Kidney (tissue), 14 donors: ENCODE data around the gene GLRX. TPM values are rescaled to one million over a fixed set of nuclear protein-coding genes. Genes with fewer than 3 reads are reported as not detected.
"Not testable (repeated sequence)": the region's sequence is repeated elsewhere in the genome, so short reads cannot be mapped to it uniquely, and the experiment has no call there.

Source experiments
- DNase-seq, 5 donors: peaks; one replicate each; pipeline ENCODE4 v3.0.0-alpha.2; 2013 to 2020
- FAIRE-seq: peaks from 2 replicates; lab custom pipeline; 2012; peaks lifted over from hg19 to GRCh38; lab: Jason Lieb, UNC
- H3K27ac ChIP-seq, 2 donors: one replicate each; pipeline ENCODE4 v1.7.0; 2013; ENCODE audit warnings: low read depth in 2 of 2, low read length in 2 of 2, inconsistent platforms in 1 of 2
- H3K27me3 ChIP-seq: one replicate; pipeline ENCODE4 v1.7.1; 2013; ENCODE audit warnings: low read length, inconsistent platforms; ENCODE audit not compliant: control insufficient read depth, insufficient read depth
- H3K36me3 ChIP-seq, 3 donors: one replicate each; pipeline versions ENCODE4 v1.7.0 to v1.7.1; 2013; ENCODE audit warnings: low read length in 3 of 3, control low read depth in 1 of 3, inconsistent platforms in 1 of 3; ENCODE audit not compliant: insufficient read depth in 3 of 3, control insufficient read depth in 2 of 3
- H3K4me1 ChIP-seq, 3 donors: one replicate each; pipeline versions ENCODE4 v1.7.0 to v1.7.1; 2013; ENCODE audit warnings: low read length in 3 of 3, inconsistent platforms in 1 of 3, low read depth in 1 of 3; ENCODE audit not compliant: control insufficient read depth in 2 of 3, insufficient read depth in 2 of 3
- H3K4me3 ChIP-seq, 3 donors: one replicate each; pipeline versions ENCODE4 v1.7.0 to v1.8.1; 2013; ENCODE audit warnings: low read length in 3 of 3, control low read depth in 1 of 3, inconsistent platforms in 1 of 3
- H3K9ac ChIP-seq, 3 donors: one replicate each; pipeline versions ENCODE4 v1.7.0 to v1.7.1; 2013; ENCODE audit warnings: low read length in 3 of 3, control low read depth in 1 of 3, inconsistent platforms in 1 of 3
- H3K9me3 ChIP-seq, 3 donors: one replicate each; pipeline versions ENCODE4 v1.7.0 to v1.7.1; 2013; ENCODE audit warnings: low read length in 3 of 3, control low read depth in 1 of 3, inconsistent platforms in 1 of 3; ENCODE audit not compliant: control insufficient read depth in 2 of 3, insufficient read depth in 1 of 3
- CTCF ChIP-seq: IDR thresholded peaks from 3 replicates; pipeline ENCODE4 v1.5.1; 2012; ENCODE audit warnings: mild to moderate bottlenecking, moderate library complexity, borderline replicate concordance; ENCODE audit not compliant: insufficient read depth; ENCODE audit errors: extremely low read depth
- intact Hi-C: fragments of 100-400 bp; cut with DNase I; formaldehyde crosslinking; loops from one replicate; pipeline ENCODE4 v1.11.1; 2022
- polyA plus RNA-seq: library from polyadenylated mRNA; stranded (reverse); fragments of 350-450 nt; fragmentation: Illumina TruSeq; extraction: RNeasy Lipid Tissue Mini Kit (QIAGEN cat#74804); gene quantifications from one replicate; pipeline ENCODE4 v1.2.3, GENCODE V29; 2014; ENCODE audit warnings: low read depth, low replicate concordance; ENCODE audit not compliant: insufficient read depth
- total RNA-seq: library from RNA; stranded (reverse); fragmentation: NEBNext Ultra II Directional; extraction: Animal tissue kit (Norgen Biotek cat#: 25700); gene quantifications from one replicate; pipeline ENCODE4 v1.2.1, GENCODE V29; 2021
- donor health status: control.
- donor health status: control.
- donor health status: control.
- donor health status: control.
- donor health status: control.
- donor health status: DM: yes; HTN: yes; CAD: no.
- donor health status: Normal renal cell carcinoma (clear cell type).

GLRX gene
- total and polyA plus RNA-seq, 2 donors from 2014 or later: 57.4 to 324 TPM

- Histone ChIP-seq H3K36me3 (no peaks in the 10 kb centered on the region), H3K9me3 (no peaks in the 10 kb centered on the region), H3K4me1 (peaks cover 0 to 13% (median 7%) of the 10 kb centered on the region in 3 donors), H3K27ac (no peak overlapping the region), H3K4me3 (peak overlapping the region in 2 of 3 donors; percentile 2 to 28), H3K9ac (no peak overlapping the region), H3K27me3 (no peaks in the 10 kb centered on the region)
- FAIRE-seq (no peak), DNase-seq (no peak)
- TF ChIP-seq CTCF: no peak
- intact Hi-C loops: loop anchor here (10.0 kb wide), 1 partner anchor 482 kb away; no protein-coding TSS in a partner anchor
Observed at GRCh38 chr5:95852567-95852966, 30.0 kb upstream of the GLRX start.

- not testable (repeated sequence) for H3K36me3 ChIP-seq, H3K9me3 ChIP-seq, DNase-seq, H3K4me1 ChIP-seq, H3K9ac ChIP-seq, H3K27me3 ChIP-seq, FAIRE-seq, H3K4me3 ChIP-seq, H3K27ac ChIP-seq
- intact Hi-C loops: loop anchor here (10.0 kb wide), 1 partner anchor 484 kb away; no protein-coding TSS in a partner anchor
Observed at GRCh38 chr5:95851141-95851540, 28.6 kb upstream of the GLRX start.

GRCh38 chr5:95850391-95850894 lies 27.9 kb upstream of the GLRX start:
- H3K9ac ChIP-seq: peak overlapping the region in 1 of 3 donors; percentile 30
- H3K36me3 ChIP-seq: no peaks in the 10 kb centered on the region
- H3K4me3 ChIP-seq: peak overlapping the region in 1 of 3 donors; percentile 6
- H3K27ac ChIP-seq: peak overlapping the region in 1 of 2 donors; percentile 79
- H3K27me3 ChIP-seq: no peaks in the 10 kb centered on the region
- no peak for TF ChIP-seq CTCF
- FAIRE-seq (no peak), DNase-seq (peak in 3 of 5 donors; percentile 31 to 66 (median 60))
- intact Hi-C loops: loop anchor here (10.0 kb wide), 1 partner anchor 484 kb away; no protein-coding TSS in a partner anchor
- no peaks in the 10 kb centered on the region for H3K9me3 ChIP-seq
- peaks cover 0 to 4% (median 3%) of the 10 kb centered on the region in 3 donors for H3K4me1 ChIP-seq

GRCh38 chr5:95848701-95849100 lies 26.2 kb upstream of the GLRX start:
- Histone ChIP-seq H3K9ac (no peak overlapping the region), H3K27ac (no peak overlapping the region), H3K36me3 (no peaks in the 10 kb centered on the region), H3K9me3 (no peaks in the 10 kb centered on the region), H3K27me3 (no peaks in the 10 kb centered on the region), H3K4me1 (peaks cover 0 to 4% (median 0%) of the 10 kb centered on the region in 3 donors), H3K4me3 (no peak overlapping the region)
- no peak for FAIRE-seq
- no peak for DNase-seq
- intact Hi-C loops: loop anchor here (5.0 kb wide), 2 partner anchors 61 to 206 kb away; no protein-coding TSS in a partner anchor
- TF ChIP-seq CTCF: no peak
